Fibroblast of the conjunctiva (primary cell): Measurements from ENCODE around the gene ENOSF1.
"Not testable (repeated sequence)": the region's sequence is repeated elsewhere in the genome, so short reads cannot be mapped to it uniquely, and the experiment has no call there.

Experiments
- DNase-seq: peaks from one replicate; pipeline ENCODE4 v3.0.0-alpha.2; 2010; ENCODE audit warnings: low read depth

The ENOSF1 gene

DNA sequence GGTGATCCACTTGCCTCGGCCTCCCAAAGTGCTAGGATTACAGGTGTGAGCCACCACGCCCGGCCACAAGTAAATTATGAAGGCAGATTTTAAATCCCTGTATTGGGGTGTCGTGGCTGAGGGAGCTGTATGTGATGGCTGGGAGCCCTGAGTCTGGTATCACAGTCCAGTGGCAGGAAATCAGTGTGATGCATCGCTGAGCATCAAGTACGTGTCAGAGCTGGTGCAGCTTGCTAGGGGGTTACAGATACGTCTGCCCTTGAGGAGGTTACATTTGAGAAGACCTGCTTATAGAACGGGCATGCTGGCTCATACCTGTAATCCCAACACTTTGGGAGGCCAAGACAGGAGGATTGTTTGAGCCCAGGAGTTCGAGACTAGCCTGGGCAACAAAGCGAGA, 4.3 kb downstream of the ENOSF1 start:
- no peak for DNase-seq

DNA sequence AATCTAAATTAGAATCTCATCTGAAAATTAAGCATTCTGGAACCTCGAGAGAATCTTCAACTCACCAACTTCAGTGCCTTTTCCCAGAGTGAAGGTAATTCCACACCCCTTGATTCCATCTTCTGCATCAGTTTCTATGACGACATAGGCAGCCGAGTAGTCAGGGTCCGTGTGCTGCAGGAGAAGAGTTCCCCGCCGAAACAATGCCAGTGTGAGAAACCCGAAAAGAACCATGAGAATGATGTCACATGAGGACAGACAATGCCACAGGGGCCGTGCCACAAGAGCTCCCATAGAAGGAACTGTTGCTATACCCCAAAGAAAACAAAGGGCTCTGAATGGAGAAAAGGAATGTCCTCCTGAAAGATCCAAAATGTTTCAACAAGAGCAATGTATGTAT, 6.0 kb downstream of the ENOSF1 start:
- DNase-seq: no peak

DNA sequence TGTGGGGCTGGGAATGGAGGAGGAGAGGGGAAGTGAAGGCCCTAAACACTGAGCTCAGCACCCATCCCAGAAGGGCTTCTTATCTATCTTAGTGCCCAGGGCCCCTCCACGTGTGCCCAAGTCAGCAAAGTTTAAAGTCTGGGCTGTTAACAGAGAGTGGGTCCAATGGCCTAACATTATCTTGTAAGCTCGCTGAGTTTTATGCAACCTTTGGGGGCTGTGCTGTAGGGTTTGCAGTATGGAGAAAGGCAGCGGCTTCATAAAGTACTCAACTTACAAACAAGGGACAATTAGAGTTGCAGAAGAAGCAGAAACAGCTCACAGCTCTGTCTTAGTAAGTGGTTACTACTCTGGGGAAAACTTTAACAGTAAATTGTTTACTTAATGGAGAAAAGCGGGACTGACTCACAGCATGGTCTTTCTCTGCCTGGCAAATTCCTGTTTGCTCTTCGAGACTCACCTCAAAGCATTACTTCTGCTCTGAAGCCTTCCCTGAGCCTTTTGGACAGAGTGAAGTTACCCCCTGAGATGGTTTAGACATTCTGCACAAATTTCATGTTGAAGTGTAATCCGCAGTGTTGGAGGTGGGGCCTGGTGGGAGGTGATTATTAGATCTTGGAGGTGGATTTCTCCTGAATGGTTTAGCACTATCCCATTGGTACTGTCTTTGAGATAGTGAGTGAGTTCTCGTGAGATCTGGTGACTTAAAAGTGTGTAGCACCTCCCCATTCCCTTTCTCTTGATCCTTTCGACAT, 9.0 kb downstream of the ENOSF1 start:
- DNase-seq: peak; percentile 26

DNA sequence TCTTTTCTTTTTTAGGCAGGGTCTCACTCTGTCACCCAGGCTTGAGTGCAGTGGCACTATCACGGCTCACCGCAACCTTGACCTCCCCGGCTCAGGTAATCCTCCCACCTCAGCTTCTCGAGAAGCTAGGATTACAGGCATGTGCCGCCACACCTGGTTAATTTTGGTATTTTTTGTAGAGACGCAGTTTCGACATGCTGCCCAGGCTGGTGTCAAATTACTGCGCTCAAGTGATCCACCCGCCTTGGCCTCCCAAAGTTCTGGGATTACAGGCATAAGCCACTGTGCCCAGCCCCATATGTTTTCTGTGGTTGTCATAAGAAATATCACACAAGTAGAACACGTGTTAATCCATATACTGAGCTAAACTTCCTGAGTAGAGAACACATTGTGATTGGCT, 14.6 kb downstream of the ENOSF1 start:
- no peak for DNase-seq

DNA sequence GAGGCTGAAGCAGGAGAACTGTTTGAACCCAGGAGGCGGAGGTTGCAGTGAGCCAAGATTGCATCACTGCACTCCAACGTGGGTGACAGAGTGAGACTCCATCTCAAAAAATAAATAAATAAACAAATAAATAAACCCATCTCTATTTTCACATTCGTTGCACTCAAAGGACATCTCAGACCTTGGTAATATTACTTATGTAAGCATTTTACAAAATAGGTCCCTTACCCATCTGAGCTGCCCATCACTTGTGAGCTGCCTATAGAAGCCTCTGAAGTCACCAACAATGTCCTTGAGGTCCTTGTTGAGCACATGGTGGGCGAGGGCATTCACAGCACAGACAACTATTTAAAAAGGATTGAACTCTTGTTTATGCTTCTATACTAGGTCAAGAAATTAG, 15.4 kb downstream of the ENOSF1 start:
- no peak for DNase-seq

DNA sequence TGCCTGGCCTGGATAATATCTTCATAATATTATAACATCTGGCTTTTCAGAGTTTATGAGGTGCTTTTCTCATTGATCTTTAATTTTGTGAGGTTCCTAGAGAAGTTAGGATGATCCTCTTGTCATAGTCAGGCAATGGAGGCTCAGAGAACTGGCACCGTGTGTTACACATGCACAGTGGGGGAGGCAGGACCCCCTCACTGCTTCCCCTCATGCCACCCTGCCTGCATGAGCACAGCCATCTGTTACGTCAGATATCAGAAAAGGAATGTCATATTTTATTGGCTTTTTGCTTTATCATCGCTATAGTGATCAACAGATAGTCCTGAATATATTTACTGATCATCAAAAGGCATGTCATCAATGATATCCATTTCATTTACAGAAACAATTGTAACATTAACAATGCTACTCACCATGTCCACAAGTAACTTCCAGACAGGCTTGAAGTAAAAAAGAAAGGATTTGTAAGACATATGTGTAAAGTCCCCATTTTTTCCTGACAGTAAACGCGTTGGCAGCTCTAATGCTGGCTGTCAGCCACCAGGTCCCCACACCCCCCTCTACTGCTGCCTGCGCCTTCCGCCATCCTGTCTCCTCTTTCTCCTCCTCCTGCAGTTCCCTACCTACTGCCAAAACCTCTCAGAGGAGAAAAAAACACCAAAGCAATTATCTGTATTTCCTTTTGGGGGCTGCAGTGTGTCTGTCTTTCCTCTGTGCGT, 18.8 kb downstream of the ENOSF1 start:
- DNase-seq: no peak

DNA sequence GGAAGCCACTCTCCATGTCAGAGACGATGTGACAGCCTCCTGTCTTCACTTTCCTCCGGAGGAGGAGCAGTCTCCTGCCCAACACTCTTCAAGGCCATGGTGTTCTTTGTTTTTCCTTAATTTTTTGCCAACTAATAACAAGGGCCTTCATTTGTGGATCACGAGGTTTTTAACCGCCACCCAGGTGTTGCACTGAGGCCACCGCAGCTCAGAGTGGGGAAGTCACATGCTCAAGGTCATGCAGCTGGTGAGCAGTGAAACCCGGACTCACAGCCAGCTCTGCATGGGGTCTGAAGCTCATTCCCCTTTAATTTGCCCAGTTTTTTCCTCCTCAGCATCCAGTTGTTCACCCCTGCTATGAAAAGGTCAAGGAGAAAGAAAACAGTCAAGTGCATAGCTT, 19.6 kb downstream of the ENOSF1 start:
- no peak for DNase-seq

DNA sequence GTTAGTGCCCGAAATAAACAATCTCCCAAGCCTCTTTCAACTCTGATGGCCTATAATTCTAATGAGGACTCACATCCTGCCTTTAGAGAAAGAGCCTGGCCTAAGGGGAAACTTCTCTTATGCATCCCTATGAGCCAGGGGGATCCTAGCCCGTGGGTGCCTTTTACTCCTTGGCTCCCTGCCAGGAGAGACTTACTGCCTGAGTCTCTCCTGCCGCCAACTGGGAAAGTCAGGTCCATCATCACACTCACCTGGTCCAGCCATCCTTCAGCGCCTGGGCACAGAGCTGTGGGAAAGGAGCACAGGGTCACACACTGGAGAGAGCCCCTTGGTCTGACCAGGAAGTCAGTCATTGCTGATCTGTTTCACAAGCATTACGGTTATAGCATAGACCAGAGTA, 24.1 kb downstream of the ENOSF1 start:
- no peak for DNase-seq

DNA sequence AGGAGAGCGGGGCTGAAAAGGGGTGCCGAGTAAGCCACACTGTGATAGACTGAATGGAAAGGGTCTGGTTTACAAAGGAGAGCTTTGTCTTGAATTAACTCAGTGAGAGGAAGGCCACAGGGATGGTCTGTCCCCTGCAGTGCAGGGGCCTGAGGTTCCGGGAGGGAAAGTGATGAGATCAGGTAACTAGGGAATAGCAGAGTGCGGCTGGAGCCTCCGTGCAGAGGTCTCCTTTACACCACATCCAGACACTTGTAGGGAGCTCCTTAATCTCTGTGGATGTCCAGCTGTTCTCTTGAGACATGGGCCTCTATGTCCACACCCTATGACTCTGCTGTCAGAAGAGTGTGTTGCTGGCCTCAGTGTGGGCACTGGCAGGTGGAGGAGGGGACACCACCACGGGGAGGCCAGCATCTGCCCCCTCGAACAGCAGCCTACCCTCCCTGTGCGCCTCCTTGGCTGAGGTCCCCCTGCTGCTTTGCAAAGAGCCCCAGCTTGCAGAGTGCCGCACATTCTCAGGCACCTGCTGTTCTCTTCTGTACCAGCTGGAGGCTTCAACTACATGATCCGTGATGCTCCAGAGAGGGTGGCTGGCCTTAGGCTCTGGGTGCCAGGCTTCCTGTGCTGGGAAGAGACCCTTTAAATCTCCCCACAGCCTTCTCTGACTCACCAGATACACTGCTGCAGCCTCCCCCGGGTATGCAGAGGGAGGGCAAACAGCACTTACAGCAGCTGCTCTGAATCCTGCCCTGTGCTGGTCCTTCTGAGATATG, 25.9 kb downstream of the ENOSF1 start:
- DNase-seq: no peak

DNA sequence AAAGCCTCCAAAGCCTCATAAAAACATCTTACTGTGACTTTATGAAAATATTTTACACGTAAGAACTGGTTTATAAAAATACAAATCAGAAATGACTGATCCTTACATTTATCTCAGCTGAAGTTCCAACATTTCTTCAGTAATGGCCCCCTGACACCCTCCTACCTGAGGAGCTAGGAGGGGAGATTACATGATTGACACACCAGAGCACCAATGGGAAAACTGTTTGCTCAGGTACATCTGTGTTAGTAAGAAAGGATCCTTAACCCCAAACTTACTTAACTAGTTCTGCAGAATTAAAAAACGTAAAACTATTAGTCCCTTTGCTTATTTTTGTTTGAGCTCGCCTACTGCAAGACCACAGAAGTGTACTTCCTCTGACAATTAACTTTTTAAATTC, 27.0 kb downstream of the ENOSF1 start:
- DNase-seq: no peak

DNA sequence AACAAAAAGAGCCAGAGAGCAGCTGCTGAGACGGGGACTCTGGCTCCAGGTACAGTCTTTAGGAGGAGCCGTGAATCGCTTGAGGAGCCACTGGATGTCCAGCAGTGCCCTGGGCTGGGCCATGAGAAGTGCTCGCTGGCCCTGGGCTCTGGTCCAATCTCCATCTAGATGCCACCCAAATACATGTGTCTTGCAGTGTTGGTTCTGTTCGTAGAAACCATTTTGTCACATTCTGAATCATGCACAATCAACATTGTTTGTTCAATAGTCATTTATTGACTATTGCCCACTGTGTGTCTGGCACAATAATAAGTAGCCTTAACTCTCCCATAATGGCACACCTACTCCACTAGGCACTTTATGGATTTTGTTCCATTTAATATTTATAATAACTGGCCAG, 28.9 kb downstream of the ENOSF1 start:
- DNase-seq: no peak

DNA sequence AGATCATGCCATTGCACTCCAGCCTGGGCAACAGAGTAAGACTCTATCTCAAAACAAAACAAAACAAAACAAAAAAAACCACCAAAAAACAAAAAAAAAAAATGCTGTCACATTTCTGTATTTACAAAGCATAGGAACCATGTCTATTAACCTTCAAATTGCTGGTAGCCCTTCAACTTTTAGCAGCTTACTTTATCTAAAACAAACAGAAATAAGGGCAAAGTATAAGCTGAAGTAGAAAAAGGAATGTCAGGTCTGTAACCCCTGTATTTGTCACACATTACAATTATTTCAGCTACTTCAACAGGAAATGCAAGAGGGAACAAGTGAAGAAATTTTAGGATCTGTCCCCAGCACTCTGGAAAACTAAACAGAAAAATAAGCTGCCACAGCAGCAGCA, 29.6 kb downstream of the ENOSF1 start:
- DNase-seq: no peak

DNA sequence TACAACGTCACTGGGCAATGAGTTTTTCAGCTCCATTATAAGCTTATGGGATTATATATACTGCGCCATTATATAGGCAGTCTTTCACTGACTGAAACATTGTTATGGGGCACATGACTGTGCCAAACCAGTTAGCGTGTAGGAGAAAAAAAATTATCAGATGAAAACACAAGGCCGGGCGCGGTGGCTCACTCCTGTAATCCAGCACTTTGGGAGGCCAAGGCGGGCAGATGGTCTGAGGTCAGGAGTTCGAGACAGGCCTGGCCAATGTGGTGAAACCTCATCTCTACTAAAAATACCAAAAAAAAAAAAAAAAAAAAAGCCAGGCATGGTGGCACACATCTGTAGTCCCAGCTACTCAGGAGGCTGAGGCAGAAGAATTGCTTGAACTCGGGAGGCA, 30.0 kb downstream of the ENOSF1 start:
- DNase-seq: not testable (repeated sequence)

DNA sequence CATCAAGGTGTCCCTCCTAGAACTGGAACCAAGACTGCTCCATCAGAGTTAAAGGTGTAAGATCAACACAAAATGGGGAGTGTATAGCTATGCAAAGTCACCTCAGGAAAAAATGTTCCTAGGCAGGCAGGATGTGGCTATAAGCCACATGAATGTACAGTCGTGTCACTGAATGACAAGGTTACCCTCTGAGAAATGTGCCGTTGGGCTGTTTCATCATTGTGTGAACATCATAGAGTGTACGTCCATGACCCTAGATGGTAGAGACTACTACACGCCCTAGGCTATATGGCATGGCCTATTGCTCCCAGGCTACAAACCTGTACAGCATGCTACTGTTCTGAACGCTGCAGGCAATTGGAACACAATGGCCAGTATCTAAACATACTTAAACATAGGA, 30.4 kb downstream of the ENOSF1 start:
- DNase-seq: no peak

DNA sequence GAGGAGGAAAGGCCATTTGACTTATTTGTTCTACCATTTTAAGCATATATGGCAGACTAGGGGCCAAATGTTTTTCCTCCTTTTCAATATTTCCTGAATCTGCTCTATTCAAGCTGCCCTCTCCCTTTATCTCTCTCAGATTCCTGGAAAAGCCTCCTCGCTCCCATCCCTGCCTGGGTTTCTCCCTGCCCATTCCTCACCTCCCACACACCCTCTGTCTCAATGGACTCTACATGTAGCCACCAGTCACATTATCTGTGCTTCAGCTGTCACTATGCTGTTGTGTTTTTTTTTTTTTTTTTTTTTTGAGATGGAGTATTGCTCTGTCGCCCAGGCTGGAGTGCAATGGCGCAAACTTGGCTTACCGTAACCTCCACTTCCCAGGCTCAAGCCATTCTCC, 32.0 kb downstream of the ENOSF1 start:
- DNase-seq: no peak

DNA sequence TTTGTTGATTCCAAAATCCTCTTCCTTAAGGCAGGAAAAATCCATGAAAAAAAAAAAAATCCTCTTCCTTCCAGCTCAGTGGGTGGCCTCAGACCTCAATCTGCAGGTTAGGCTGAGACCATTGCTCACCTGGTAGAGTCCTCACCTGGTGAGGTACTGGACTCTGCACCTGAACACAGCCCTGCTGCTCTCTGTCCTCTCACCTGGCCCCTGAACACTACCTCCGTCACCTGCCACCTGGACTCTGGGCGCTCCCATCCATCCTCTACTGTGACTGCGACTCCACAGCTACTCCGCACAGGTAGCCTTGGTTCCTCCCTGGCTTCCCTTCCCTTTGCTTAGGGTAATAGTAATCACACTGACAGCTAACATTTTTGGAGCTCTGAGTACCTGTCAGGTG, 32.9 kb downstream of the ENOSF1 start:
- no peak for DNase-seq

DNA sequence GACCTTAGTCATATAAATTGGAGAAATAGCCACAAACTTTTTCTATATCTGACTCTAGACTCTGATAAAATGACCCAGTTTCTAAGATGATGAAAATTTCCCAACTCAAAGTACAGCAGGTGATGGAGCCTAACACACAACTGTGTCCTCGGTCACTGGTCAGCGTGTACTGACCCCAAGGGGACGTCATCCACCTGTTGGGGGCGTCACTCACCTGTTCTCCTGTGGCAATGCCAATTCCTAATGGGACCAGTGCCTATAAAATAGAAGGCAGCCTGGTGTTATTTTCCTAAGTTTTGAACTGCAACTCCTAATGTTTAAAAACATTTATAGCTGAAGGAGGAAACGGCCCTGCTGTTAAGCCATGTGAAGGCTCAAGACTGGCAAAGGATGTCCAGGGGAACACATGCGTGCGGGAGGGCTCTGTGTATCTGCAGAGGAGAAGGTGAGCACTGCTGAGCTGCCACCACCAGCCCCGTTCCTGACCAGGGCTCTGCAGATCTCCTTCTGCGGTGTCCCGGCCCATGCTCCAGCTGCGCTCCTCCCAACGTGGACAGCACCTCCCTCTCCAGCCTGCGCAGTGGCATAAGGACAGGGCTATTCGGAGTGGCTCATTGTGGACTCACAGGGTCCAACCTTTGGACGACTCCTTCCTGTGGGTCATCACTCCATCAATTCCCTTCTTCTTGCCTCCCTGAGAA, 33.8 kb downstream of the ENOSF1 start:
- no peak for DNase-seq

DNA sequence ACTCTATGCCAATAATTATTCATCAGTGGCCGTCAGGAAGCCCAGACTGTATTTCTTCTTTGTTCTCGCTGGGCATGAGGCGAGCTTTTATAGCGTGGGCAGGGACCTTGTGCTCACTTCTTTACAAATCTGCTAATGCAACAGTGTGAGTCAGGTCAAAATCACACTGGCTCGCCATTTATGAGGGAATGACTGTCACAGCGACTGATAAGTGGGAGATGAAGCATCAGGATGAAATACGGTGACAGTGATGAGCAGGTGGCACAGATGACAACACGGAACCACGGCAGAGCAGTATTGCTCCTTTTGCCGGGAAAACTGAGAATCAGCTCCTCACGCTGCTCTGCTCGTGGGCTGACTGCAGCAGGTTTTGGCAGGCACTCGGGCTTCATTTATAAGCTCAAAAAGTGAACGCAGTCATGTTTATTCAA, 34.5 kb downstream of the ENOSF1 start:
- no peak for DNase-seq

DNA sequence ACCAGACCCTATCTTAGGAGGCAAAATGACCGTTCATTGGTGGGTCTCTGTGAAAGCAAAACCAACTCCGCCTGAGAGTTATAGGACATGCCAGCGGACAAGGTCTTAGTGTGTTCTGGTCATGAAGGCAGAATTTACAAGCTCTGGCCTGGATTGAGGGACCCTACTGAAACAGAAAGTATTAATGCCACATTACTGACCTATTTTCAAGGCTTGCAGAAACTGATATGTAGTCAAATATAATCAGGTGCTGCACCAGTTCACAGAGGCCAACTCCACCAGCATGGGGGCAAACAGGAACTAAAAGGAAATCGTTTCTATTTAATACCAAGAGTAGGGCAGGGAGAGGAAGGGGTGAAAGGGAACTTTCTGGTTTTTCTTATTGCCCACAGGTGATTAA, 35.3 kb downstream of the ENOSF1 start:
- no peak for DNase-seq

DNA sequence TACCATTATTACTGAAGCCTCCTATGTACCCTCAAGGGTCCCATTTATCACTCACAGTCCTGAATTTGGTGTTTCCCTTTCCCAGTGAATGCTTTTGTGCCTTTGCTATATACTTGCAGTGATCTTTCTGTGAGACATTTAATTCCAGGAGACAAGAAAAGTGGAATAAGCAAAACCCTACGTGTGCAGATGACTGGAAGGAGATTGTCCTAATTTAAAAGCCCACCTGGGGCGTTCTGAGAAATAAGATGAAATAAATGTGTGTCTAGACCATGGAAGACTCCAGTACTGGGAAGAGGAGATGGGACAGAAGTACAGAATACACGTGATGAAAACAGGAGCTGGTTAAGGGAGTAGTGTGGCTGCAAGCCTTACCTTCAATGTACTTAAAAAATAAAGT, 35.7 kb downstream of the ENOSF1 start:
- no peak for DNase-seq

DNA sequence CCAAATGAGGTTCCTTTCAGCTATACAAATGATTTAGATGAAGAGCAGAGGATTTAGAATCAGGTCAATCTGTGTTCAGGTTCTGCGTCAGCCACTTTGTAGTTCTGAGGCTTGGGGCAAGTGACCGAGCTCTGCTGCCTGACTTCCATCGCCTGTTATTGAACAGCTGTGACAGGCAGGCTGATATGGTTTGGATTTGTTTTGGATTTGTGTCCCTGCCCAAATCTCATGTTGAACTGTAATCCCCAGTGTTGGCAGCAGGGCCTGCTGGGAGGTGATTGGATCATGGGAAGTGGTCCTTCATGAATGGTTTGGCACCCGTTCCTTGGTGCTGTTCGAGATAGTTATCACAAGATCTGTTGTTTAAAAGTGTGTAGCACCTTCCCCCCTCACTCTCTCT, 36.4 kb downstream of the ENOSF1 start:
- DNase-seq: no peak

DNA sequence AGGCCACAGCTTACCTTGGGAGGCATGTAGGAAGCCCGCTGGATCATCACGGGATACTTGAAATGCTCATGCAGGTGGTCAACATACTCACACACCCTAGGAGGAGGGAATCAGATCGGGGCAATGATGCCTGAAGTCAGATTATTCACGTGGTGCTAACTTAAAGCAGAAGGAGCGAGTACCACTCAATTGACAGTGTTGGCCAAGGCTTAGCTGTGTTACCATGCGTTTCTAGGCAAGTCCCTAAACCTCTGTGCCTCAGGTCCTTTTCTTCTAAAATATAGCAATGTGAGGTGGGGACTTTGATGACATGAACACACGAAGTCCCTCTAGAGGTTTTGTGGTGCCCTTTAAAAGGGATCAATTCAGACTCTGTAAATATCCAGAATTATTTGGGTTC, 37.1 kb downstream of the ENOSF1 start:
- no peak for DNase-seq

DNA sequence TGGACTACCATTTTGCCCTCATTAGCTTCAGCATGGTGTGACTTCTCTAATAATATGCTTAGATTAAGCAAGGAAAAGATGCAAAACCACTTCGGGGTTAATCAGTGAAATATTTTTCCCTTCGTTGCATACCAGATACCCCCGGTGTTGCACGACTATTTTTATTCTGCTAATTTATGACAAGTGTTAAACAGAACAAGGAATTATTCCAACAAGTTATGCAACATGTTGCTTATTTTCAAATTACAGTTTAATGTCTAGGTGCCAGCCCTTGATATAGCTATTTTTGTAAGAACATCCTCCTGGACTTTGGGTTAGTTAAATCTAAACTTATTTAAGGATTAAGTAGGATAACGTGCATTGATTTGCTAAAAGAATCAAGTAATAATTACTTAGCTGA, 38.7 kb downstream of the ENOSF1 start:
- DNase-seq: no peak
